ENCODE data around the gene SLC16A11. TPM values are rescaled to one million over a fixed set of nuclear protein-coding genes. Genes with fewer than 3 reads are reported as not detected.
"Not testable (repeated sequence)": the region's sequence is repeated elsewhere in the genome, so short reads cannot be mapped to it uniquely, and the experiment has no call there.

SLC16A11 gene
- total and polyA plus RNA-seq, 9 donors: 0.04 to 0.37 (median 0.14) TPM; not detected in 1

DNA sequence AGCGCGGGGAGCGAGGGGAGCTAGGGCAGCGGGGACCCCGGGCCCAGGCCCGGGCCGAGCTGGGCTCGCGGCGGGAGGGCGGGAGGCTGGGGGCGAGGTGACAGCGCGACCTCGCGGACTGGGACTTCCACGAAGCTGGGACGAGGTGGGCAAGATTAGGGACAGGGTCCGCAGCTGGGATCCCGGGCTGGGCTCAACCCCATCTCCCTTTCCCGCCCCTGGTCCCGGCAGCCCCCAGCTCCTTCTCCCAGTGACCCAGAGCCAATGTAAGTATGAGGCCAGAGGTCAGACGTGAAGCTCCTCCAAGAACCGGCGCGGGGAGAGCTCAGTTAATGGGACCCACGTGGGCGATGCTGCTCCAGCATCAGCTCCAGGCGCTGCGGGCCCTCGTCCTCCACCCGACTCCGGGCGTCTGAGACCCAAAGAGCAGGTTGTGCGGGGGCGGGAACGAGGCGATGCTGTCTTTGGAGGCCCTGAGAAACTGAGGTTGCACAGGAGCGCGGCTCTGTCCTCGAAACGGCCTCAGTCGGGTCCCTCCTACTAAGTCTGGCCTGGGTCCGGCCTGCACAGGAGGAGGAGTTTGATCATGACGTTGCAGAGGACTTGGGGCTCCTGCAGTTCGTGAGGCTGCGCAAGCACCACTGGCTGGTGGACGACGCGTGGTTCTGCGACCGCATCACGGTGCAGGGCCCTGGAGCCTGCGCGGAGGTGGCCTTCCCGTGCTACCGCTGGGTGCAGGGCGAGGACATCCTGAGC lies 47.5 kb downstream of the SLC16A11 start:
- no peak for DNase-seq
- no peak overlapping the region for H3K27ac ChIP-seq (ENCODE audit: low read length)
- peaks cover 32% of the 10 kb centered on the region for H3K27me3 ChIP-seq (ENCODE audit: control insufficient read depth, insufficient read depth, low read length)
- no peaks in the 10 kb centered on the region for H3K9me3 ChIP-seq (replicated peaks; ENCODE audit: control insufficient read depth, low read depth, low read length)
- WGBS (ENCODE audit: insufficient coverage): 28% methylated on average over 56 of the region's 58 CpGs
- H3K4me1 ChIP-seq (ENCODE audit: control insufficient read depth, insufficient read depth, low read length): peaks cover 15% of the 10 kb centered on the region
- H3K4me3 ChIP-seq (ENCODE audit: low read length): no peak overlapping the region
- H3K36me3 ChIP-seq (ENCODE audit: control insufficient read depth, insufficient read depth, low read length): peaks cover 27% of the 10 kb centered on the region

DNA sequence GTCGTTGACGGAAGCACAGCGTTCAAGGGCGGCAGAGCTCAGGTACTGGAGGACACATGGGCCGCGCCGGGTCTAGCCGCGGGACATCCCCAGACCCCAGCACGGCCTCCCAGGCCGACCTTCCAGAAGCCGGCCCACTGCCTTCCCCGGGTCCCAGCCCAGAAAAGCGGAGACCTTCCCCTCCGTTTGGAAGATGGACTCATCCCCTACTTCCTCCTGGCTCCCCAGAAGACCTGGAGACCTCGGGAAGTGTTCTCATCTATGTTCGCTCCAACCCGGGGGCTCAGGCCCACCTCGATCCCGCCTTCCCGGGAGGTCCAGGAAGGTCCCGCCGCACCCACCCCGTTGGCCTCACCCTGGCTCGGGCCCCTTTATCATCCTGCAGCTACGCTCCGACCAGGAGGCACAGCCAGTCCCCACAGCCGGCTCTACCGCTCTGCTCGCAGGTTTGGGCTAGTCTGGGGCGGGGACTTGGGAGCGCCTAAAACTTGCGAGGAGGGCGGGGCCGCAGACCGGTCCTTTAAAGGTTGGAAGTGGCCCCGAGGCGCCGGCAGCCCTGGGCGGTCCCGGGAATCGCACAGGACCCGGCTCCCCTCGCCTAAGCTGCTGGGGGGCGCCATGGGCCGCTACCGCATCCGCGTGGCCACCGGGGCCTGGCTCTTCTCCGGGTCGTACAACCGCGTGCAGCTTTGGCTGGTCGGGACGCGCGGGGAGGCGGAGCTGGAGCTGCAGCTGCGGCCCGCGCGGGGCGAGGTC lies 48.2 kb downstream of the SLC16A11 start, which contains the start of gene ALOX12:
ALOX12 (plus strand) TSS at position 550 of the 756 bp plus-strand sequence; CDS start at position 619, 69 bp downstream.
- Histone ChIP-seq H3K4me1 (ENCODE audit: control insufficient read depth, insufficient read depth, low read length) (peaks cover 15% of the 10 kb centered on the region), H3K27me3 (ENCODE audit: control insufficient read depth, insufficient read depth, low read length) (peaks cover 32% of the 10 kb centered on the region), H3K36me3 (ENCODE audit: control insufficient read depth, insufficient read depth, low read length) (peaks cover 19% of the 10 kb centered on the region), H3K4me3 (ENCODE audit: low read length) (peak within 1 kb of the TSS; percentile 19), H3K9me3 (replicated peaks; ENCODE audit: control insufficient read depth, low read depth, low read length) (no peaks in the 10 kb centered on the region), H3K27ac (ENCODE audit: low read length) (no peak within 1 kb of the TSS)
- no peak for DNase-seq
- 9% methylated on average over 63 of the region's 64 CpGs for WGBS (ENCODE audit: insufficient coverage)

DNA sequence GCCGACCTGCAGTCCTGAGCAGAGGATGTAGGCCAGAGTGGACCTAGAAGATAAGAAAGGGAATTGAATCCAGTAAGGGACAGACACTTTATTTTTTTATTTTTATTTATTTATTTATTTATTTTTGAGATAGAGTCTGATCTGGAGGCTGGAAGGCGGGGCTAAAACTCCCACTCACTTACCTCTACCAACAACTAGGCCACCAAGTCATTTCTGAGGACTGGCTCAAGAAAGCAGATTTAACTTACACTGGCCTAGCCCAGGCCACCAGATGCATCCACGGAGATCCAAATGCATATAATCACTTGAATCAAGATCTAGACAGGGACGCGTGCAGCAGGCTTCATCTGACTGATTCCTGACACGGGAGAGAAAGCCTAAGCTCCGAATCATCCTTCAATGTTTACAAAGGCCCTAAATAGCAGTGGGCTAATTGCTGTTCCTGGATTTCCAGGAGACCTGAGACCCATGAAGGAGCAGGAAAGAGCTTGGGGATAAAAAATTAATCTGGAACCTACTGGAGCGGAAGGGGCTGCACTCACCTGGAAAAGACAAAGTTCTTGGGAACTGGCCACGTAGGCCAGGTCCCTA lies 49.1 kb downstream of the SLC16A11 start:
- H3K9me3 ChIP-seq (replicated peaks; ENCODE audit: control insufficient read depth, low read depth, low read length): no peaks in the 10 kb centered on the region
- H3K27me3 ChIP-seq (ENCODE audit: control insufficient read depth, insufficient read depth, low read length): peaks cover 32% of the 10 kb centered on the region
- WGBS (ENCODE audit: insufficient coverage): 76% methylated on average over 5 of the region's 9 CpGs
- no peak overlapping the region for H3K27ac ChIP-seq (ENCODE audit: low read length)
- H3K36me3 ChIP-seq (ENCODE audit: control insufficient read depth, insufficient read depth, low read length): peaks cover 14% of the 10 kb centered on the region
- no peak overlapping the region for H3K4me3 ChIP-seq (ENCODE audit: low read length)
- no peak for DNase-seq
- peaks cover 15% of the 10 kb centered on the region for H3K4me1 ChIP-seq (ENCODE audit: control insufficient read depth, insufficient read depth, low read length)

DNA sequence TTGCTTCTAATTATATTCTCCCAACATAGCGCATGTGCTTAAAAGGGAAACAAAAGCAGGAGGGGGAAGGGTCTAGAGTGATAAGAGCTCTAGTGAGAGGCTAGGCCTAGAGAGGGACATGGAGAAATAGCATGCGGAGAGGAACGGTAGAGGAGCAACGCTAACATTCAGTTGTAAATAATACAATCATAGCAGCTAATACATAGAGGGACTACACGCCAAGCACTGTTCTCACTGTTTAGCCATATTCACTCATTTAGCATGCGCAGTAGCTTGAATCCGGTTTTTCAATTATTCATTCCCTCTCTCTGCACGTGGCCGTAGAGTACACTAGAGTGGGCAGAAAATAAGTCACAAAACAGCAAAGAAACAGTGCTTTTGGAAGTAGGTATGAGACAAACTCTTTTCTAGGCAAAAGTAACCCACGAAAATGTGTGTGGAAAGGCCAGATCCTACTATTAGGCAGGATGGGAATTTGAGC lies 49.7 kb downstream of the SLC16A11 start:
- WGBS (ENCODE audit: insufficient coverage): 86% methylated on average over 1 of the region's 10 CpGs
- no peak for DNase-seq
- Histone ChIP-seq H3K36me3 (ENCODE audit: control insufficient read depth, insufficient read depth, low read length) (peaks cover 9% of the 10 kb centered on the region), H3K9me3 (replicated peaks; ENCODE audit: control insufficient read depth, low read depth, low read length) (no peaks in the 10 kb centered on the region), H3K27me3 (ENCODE audit: control insufficient read depth, insufficient read depth, low read length) (peaks cover 32% of the 10 kb centered on the region), H3K27ac (ENCODE audit: low read length) (no peak overlapping the region), H3K4me3 (ENCODE audit: low read length) (no peak overlapping the region), H3K4me1 (ENCODE audit: control insufficient read depth, insufficient read depth, low read length) (peaks cover 15% of the 10 kb centered on the region)

DNA sequence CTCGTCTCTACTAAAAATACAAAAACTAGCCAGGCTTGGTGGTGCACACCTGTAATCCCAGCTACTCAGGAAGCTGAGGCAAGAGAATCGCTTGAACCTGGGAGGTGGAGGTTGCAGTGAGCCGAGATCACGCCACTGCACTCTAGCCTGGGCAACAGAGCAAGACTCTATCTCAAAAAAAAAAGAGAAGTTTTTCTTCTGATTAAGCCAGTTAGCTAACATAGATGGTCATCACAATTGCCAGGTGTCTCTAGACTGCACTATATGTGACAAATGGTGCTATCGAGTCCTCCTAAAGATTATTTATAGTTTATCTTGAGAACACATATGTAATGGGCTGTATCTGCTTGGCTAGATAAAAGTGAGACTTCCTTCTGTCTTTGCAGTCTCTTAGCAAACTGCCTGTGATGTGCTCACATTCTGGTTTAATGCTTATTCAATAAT lies 50.3 kb downstream of the SLC16A11 start:
- 60% methylated on average over 1 of the region's 5 CpGs for WGBS (ENCODE audit: insufficient coverage)
- not testable (repeated sequence) for DNase-seq; H3K9me3 ChIP-seq (replicated peaks; ENCODE audit: control insufficient read depth, low read depth, low read length); H3K36me3 ChIP-seq (ENCODE audit: control insufficient read depth, insufficient read depth, low read length); H3K27ac ChIP-seq (ENCODE audit: low read length); H3K4me3 ChIP-seq (ENCODE audit: low read length)
- Histone ChIP-seq H3K27me3 (ENCODE audit: control insufficient read depth, insufficient read depth, low read length) (peaks cover 32% of the 10 kb centered on the region), H3K4me1 (ENCODE audit: control insufficient read depth, insufficient read depth, low read length) (peaks cover 15% of the 10 kb centered on the region)

Other genes starting within 250 kb of the SLC16A11 start
- gene TEKT1, start 212.4 kb downstream of the SLC16A11 start, total RNA-seq: not detected
- under 1 TPM in 4 of 8 donors, not detected in 4; 0.07 to 0.43 (median 0.18) TPM for gene TEKT1, start 212.4 kb downstream of the SLC16A11 start, polyA plus RNA-seq (ENCODE audit: insufficient read depth in 1 of 8, insufficient read length in 8 of 8, low replicate concordance in 1 of 8)
- gene ALOX12, start 48.0 kb downstream of the SLC16A11 start, total RNA-seq: not detected
- 1 to 10 TPM in 3 of 8 donors, under 1 TPM in 5; 0.59 to 1.3 (median 0.78) TPM for gene ALOX12, start 48.0 kb downstream of the SLC16A11 start, polyA plus RNA-seq (ENCODE audit: insufficient read depth in 1 of 8, insufficient read length in 8 of 8, low replicate concordance in 1 of 8)
- gene RNASEK, start 31.5 kb downstream of the SLC16A11 start, total RNA-seq: 68.5 TPM
- gene RNASEK, start 31.5 kb downstream of the SLC16A11 start, polyA plus RNA-seq (ENCODE audit: insufficient read depth in 1 of 8, insufficient read length in 8 of 8, low replicate concordance in 1 of 8): 100 to 1,000 TPM in 7 of 8 donors, 10 to 100 TPM in 1; 99.0 to 143 (median 111) TPM
- gene BCL6B, start 21.0 kb downstream of the SLC16A11 start, total RNA-seq: 15.1 TPM
- gene BCL6B, start 21.0 kb downstream of the SLC16A11 start, polyA plus RNA-seq (ENCODE audit: insufficient read depth in 1 of 8, insufficient read length in 8 of 8, low replicate concordance in 1 of 8): 10 to 100 TPM; 14.8 to 22.8 (median 18.4) TPM
- gene SLC16A13, start 8.1 kb downstream of the SLC16A11 start, total RNA-seq: 0.18 TPM
- 1 to 10 TPM in 7 of 8 donors, under 1 TPM in 1; 0.91 to 2.5 (median 1.2) TPM for gene SLC16A13, start 8.1 kb downstream of the SLC16A11 start, polyA plus RNA-seq (ENCODE audit: insufficient read depth in 1 of 8, insufficient read length in 8 of 8, low replicate concordance in 1 of 8)
- gene CLEC10A, start 36.2 kb upstream of the SLC16A11 start, total RNA-seq: 1.9 TPM
- 1 to 10 TPM in 7 of 8 donors, under 1 TPM in 1; 0.96 to 1.9 (median 1.5) TPM for gene CLEC10A, start 36.2 kb upstream of the SLC16A11 start, polyA plus RNA-seq (ENCODE audit: insufficient read depth in 1 of 8, insufficient read length in 8 of 8, low replicate concordance in 1 of 8)
- gene ASGR2, start 70.7 kb upstream of the SLC16A11 start, total RNA-seq: 0.04 TPM
- 1 to 10 TPM in 1 of 8 donors, under 1 TPM in 7; 0.30 to 1.1 (median 0.44) TPM for gene ASGR2, start 70.7 kb upstream of the SLC16A11 start, polyA plus RNA-seq (ENCODE audit: insufficient read depth in 1 of 8, insufficient read length in 8 of 8, low replicate concordance in 1 of 8)
- 1.5 TPM for gene ASGR1, start 135.3 kb upstream of the SLC16A11 start, total RNA-seq
- 1 to 10 TPM; 1.5 to 3.4 (median 2.3) TPM for gene ASGR1, start 135.3 kb upstream of the SLC16A11 start, polyA plus RNA-seq (ENCODE audit: insufficient read depth in 1 of 8, insufficient read length in 8 of 8, low replicate concordance in 1 of 8)
- gene DLG4, start 175.7 kb upstream of the SLC16A11 start, total RNA-seq: 12.7 TPM
- gene DLG4, start 175.7 kb upstream of the SLC16A11 start, polyA plus RNA-seq (ENCODE audit: insufficient read depth in 1 of 8, insufficient read length in 8 of 8, low replicate concordance in 1 of 8): 10 to 100 TPM; 16.7 to 33.9 (median 22.9) TPM
- gene ACADVL, start 175.8 kb upstream of the SLC16A11 start, total RNA-seq: 276 TPM
- 100 to 1,000 TPM; 251 to 312 (median 283) TPM for gene ACADVL, start 175.8 kb upstream of the SLC16A11 start, polyA plus RNA-seq (ENCODE audit: insufficient read depth in 1 of 8, insufficient read length in 8 of 8, low replicate concordance in 1 of 8)
- gene DVL2, start 190.4 kb upstream of the SLC16A11 start, total RNA-seq: 34.1 TPM
- gene DVL2, start 190.4 kb upstream of the SLC16A11 start, polyA plus RNA-seq (ENCODE audit: insufficient read depth in 1 of 8, insufficient read length in 8 of 8, low replicate concordance in 1 of 8): 10 to 100 TPM; 31.2 to 43.3 (median 40.0) TPM
- 29.1 TPM for gene PHF23, start 195.4 kb upstream of the SLC16A11 start, total RNA-seq
- 10 to 100 TPM; 32.8 to 47.8 (median 40.0) TPM for gene PHF23, start 195.4 kb upstream of the SLC16A11 start, polyA plus RNA-seq (ENCODE audit: insufficient read depth in 1 of 8, insufficient read length in 8 of 8, low replicate concordance in 1 of 8)
- gene GABARAP, start 198.4 kb upstream of the SLC16A11 start, total RNA-seq: 324 TPM
- gene GABARAP, start 198.4 kb upstream of the SLC16A11 start, polyA plus RNA-seq (ENCODE audit: insufficient read depth in 1 of 8, insufficient read length in 8 of 8, low replicate concordance in 1 of 8): 100 to 1,000 TPM; 308 to 363 (median 333) TPM
- 43.4 TPM for gene CTDNEP1, start 207.6 kb upstream of the SLC16A11 start, total RNA-seq
- gene CTDNEP1, start 207.6 kb upstream of the SLC16A11 start, polyA plus RNA-seq (ENCODE audit: insufficient read depth in 1 of 8, insufficient read length in 8 of 8, low replicate concordance in 1 of 8): 100 to 1,000 TPM; 152 to 181 (median 165) TPM
- 45.4 TPM for gene ELP5, start 208.1 kb upstream of the SLC16A11 start, total RNA-seq
- gene ELP5, start 208.1 kb upstream of the SLC16A11 start, polyA plus RNA-seq (ENCODE audit: insufficient read depth in 1 of 8, insufficient read length in 8 of 8, low replicate concordance in 1 of 8): 10 to 100 TPM; 36.7 to 64.6 (median 39.6) TPM
- 0.71 TPM for gene CLDN7, start 218.4 kb upstream of the SLC16A11 start, total RNA-seq
- gene CLDN7, start 218.4 kb upstream of the SLC16A11 start, polyA plus RNA-seq (ENCODE audit: insufficient read depth in 1 of 8, insufficient read length in 8 of 8, low replicate concordance in 1 of 8): 1 to 10 TPM in 7 of 8 donors, under 1 TPM in 1; 0.28 to 8.8 (median 2.0) TPM
- 21.3 TPM for gene SLC2A4, start 237.6 kb upstream of the SLC16A11 start, total RNA-seq
- gene SLC2A4, start 237.6 kb upstream of the SLC16A11 start, polyA plus RNA-seq (ENCODE audit: insufficient read depth in 1 of 8, insufficient read length in 8 of 8, low replicate concordance in 1 of 8): 10 to 100 TPM in 6 of 8 donors, 1 to 10 TPM in 2; 7.1 to 35.3 (median 24.5) TPM